Suprapubic skin (tissue), 4 donors: Measurements from ENCODE around the gene SHISA8. TPM values are rescaled to one million over a fixed set of nuclear protein-coding genes. Genes with fewer than 3 reads are reported as not detected.

Source experiments
- DNase-seq, 2 donors: peaks; one replicate each; pipeline ENCODE4 v3.0.0-alpha.2; 2019; ENCODE audit warnings: low spot score in 2 of 2
- H3K27ac ChIP-seq: fragments of 200-600 bp; sonication (generic); one replicate; pipeline ENCODE4 v1.5.1; 2019
- H3K27me3 ChIP-seq: fragments of 200-600 bp; sonication (generic); one replicate; pipeline ENCODE4 v1.5.1; 2019
- H3K36me3 ChIP-seq: fragments of 200-600 bp; sonication (generic); one replicate; pipeline ENCODE4 v1.5.1; 2019
- H3K4me1 ChIP-seq: fragments of 200-600 bp; sonication (generic); one replicate; pipeline ENCODE4 v1.5.1; 2019
- H3K4me3 ChIP-seq: fragments of 200-600 bp; sonication (generic); one replicate; pipeline ENCODE4 v1.5.1; 2019; ENCODE audit warnings: mild to moderate bottlenecking
- H3K9me3 ChIP-seq: fragments of 200-600 bp; sonication (generic); one replicate; pipeline ENCODE4 v1.5.1; 2019
- CTCF ChIP-seq, 2 donors: fragments of 200-600 bp in 1 of 2; fragments of 450-650 bp in 1 of 2; sonication (generic) in 1 of 2; IDR thresholded peaks; one replicate each; pipeline ENCODE4 v1.5.1; 2016 to 2019; ENCODE audit warnings: antibody characterized with exemption in 2 of 2, mild to moderate bottlenecking in 1 of 2, moderate library complexity in 1 of 2
- EP300 ChIP-seq: sonication (generic); formaldehyde crosslinking; IDR thresholded peaks from one replicate; pipeline ENCODE4 v1.6.1; 2017; ENCODE audit warnings: antibody characterized with exemption
- POLR2A ChIP-seq, 2 donors: fragments of 450-650 bp; IDR thresholded peaks; one replicate each; pipeline ENCODE4 v1.6.1; 2017; ENCODE audit warnings: antibody characterized with exemption in 2 of 2, mild to moderate bottlenecking in 2 of 2, moderate library complexity in 2 of 2
- POLR2AphosphoS5 ChIP-seq, 3 donors: sonication (generic); formaldehyde crosslinking; IDR thresholded peaks; one replicate each; pipeline ENCODE4 v1.6.1; 2017; ENCODE audit warnings: antibody characterized with exemption in 3 of 3
- WGBS: methylation state at CpG from one replicate; pipeline ENCODE4 v1.1.5; 2018; 5-methylcytosine and 5-hydroxymethylcytosine counted together
- total RNA-seq, 4 donors: library from RNA; depleted of rRNA; stranded (reverse); fragments of >200 nt; gene quantifications; one replicate each; pipeline ENCODE4 v1.1.0, GENCODE V29; 2016

The SHISA8 gene
- total RNA-seq, 4 donors from 2014 or later: not detected

GRCh38 chr22:41898645-41899044, 16.2 kb downstream of the SHISA8 start:
- no peak overlapping the region for H3K4me3 ChIP-seq
- WGBS: 98% methylated on average over 11 of the region's 11 CpGs
- TF ChIP-seq POLR2AphosphoS5 (IDR thresholded peaks at IDR 0.05) (no peak), CTCF (IDR thresholded peaks at IDR 0.05) (no peak), POLR2A (IDR thresholded peaks at IDR 0.05) (no peak), EP300 (no peak)
- no peaks in the 10 kb centered on the region for H3K27me3 ChIP-seq
- no peak overlapping the region for H3K27ac ChIP-seq
- H3K4me1 ChIP-seq: no peaks in the 10 kb centered on the region
- H3K36me3 ChIP-seq: peaks cover 100% of the 10 kb centered on the region
- DNase-seq: no peak
- H3K9me3 ChIP-seq: no peaks in the 10 kb centered on the region

- WGBS: 88% methylated on average over 7 of the region's 7 CpGs
- no peak for TF ChIP-seq POLR2A (IDR thresholded peaks at IDR 0.05)
- TF ChIP-seq POLR2AphosphoS5 (IDR thresholded peaks at IDR 0.05): no peak
- TF ChIP-seq EP300: no peak
- TF ChIP-seq CTCF (IDR thresholded peaks at IDR 0.05): no peak
Measured at GRCh38 chr22:41893591-41894375, 21.1 kb downstream of the SHISA8 start.

GRCh38 chr22:41892721-41893120, 22.2 kb downstream of the SHISA8 start:
- Histone ChIP-seq H3K4me3 (no peak overlapping the region), H3K27ac (no peak overlapping the region), H3K36me3 (peaks cover 97% of the 10 kb centered on the region), H3K27me3 (no peaks in the 10 kb centered on the region), H3K9me3 (no peaks in the 10 kb centered on the region), H3K4me1 (no peaks in the 10 kb centered on the region)
- DNase-seq: no peak
- TF ChIP-seq EP300 (no peak), POLR2AphosphoS5 (IDR thresholded peaks at IDR 0.05) (no peak), POLR2A (IDR thresholded peaks at IDR 0.05) (no peak), CTCF (IDR thresholded peaks at IDR 0.05) (no peak)
- WGBS: 100% methylated on average over 2 of the region's 4 CpGs

More at GRCh38 chr22:41893591-41894375, 21.1 kb downstream of the SHISA8 start:
- H3K27me3 ChIP-seq: no peaks in the 10 kb centered on the region
- no peaks in the 10 kb centered on the region for H3K9me3 ChIP-seq
- no peak overlapping the region for H3K4me3 ChIP-seq
- no peak overlapping the region for H3K27ac ChIP-seq
- H3K36me3 ChIP-seq: peaks cover 97% of the 10 kb centered on the region
- no peak for DNase-seq
- no peaks in the 10 kb centered on the region for H3K4me1 ChIP-seq

GRCh38 chr22:41891407-41891806, 23.5 kb downstream of the SHISA8 start:
- TF ChIP-seq EP300 (no peak), POLR2AphosphoS5 (IDR thresholded peaks at IDR 0.05) (no peak), CTCF (IDR thresholded peaks at IDR 0.05) (no peak), POLR2A (IDR thresholded peaks at IDR 0.05) (no peak)
- Histone ChIP-seq H3K36me3 (peaks cover 97% of the 10 kb centered on the region), H3K27me3 (no peaks in the 10 kb centered on the region), H3K9me3 (no peaks in the 10 kb centered on the region), H3K4me1 (no peaks in the 10 kb centered on the region), H3K27ac (no peak overlapping the region), H3K4me3 (no peak overlapping the region)
- 90% methylated on average over 9 of the region's 9 CpGs for WGBS
- no peak for DNase-seq

- peaks cover 97% of the 10 kb centered on the region for H3K36me3 ChIP-seq
- no peaks in the 10 kb centered on the region for H3K4me1 ChIP-seq
- no peaks in the 10 kb centered on the region for H3K27me3 ChIP-seq
- DNase-seq: no peak
- no peak overlapping the region for H3K4me3 ChIP-seq
- WGBS: 81% methylated on average over 4 of the region's 4 CpGs
- TF ChIP-seq EP300 (no peak), POLR2A (IDR thresholded peaks at IDR 0.05) (no peak), CTCF (IDR thresholded peaks at IDR 0.05) (no peak), POLR2AphosphoS5 (IDR thresholded peaks at IDR 0.05) (no peak)
- H3K27ac ChIP-seq: no peak overlapping the region
- no peaks in the 10 kb centered on the region for H3K9me3 ChIP-seq
Measured at GRCh38 chr22:41888627-41889200, 26.2 kb downstream of the SHISA8 start.
